ENCODE data around the gene XRCC5.

Gene XRCC5

GRCh38 chr2:216161967-216162366, 52.8 kb downstream of the XRCC5 start:
- no peak for DNase-seq

GRCh38 chr2:216163518-216163917, 54.4 kb downstream of the XRCC5 start:
- DNase-seq: no peak

- no peak for DNase-seq
These were observed 54.9 kb downstream of the XRCC5 start for GRCh38 chr2:216164087-216164486.

GRCh38 chr2:216164576-216164975, 55.4 kb downstream of the XRCC5 start:
- DNase-seq: no peak

- DNase-seq: no peak
These were observed 56.6 kb downstream of the XRCC5 start for GRCh38 chr2:216165711-216166110.

- no peak for DNase-seq
These were observed 59.9 kb downstream of the XRCC5 start for GRCh38 chr2:216169087-216169486.

- no peak for DNase-seq
These were observed 61.1 kb downstream of the XRCC5 start for GRCh38 chr2:216170076-216170763.

- no peak for DNase-seq
These were observed 61.9 kb downstream of the XRCC5 start for GRCh38 chr2:216171011-216171410.

- DNase-seq: no peak
These were observed 63.3 kb downstream of the XRCC5 start for GRCh38 chr2:216172493-216172892.

- no peak for DNase-seq
These were observed 69.9 kb downstream of the XRCC5 start for GRCh38 chr2:216179015-216179414.

- no peak for DNase-seq
These were observed 72.2 kb downstream of the XRCC5 start for GRCh38 chr2:216181351-216181750.

GRCh38 chr2:216181953-216182461, 72.9 kb downstream of the XRCC5 start:
- DNase-seq: no peak

GRCh38 chr2:216183462-216183861, 74.3 kb downstream of the XRCC5 start:
- no peak for DNase-seq

GRCh38 chr2:216188559-216188850, 79.4 kb downstream of the XRCC5 start:
- DNase-seq: no peak

- no peak for DNase-seq
These were observed 79.8 kb downstream of the XRCC5 start for GRCh38 chr2:216188956-216189355.

- DNase-seq: no peak
These were observed 80.3 kb downstream of the XRCC5 start for GRCh38 chr2:216189410-216189809.

GRCh38 chr2:216192181-216192580, 83.0 kb downstream of the XRCC5 start:
- no peak for DNase-seq

- DNase-seq: no peak
These were observed 83.8 kb downstream of the XRCC5 start for GRCh38 chr2:216192931-216193330.

GRCh38 chr2:216194013-216194412, 84.9 kb downstream of the XRCC5 start:
- no peak for DNase-seq

- no peak for DNase-seq
These were observed 85.4 kb downstream of the XRCC5 start for GRCh38 chr2:216194561-216194960.

GRCh38 chr2:216195565-216196029, 86.4 kb downstream of the XRCC5 start:
- DNase-seq: no peak

- no peak for DNase-seq
These were observed 92.7 kb downstream of the XRCC5 start for GRCh38 chr2:216201692-216202306.

- no peak for DNase-seq
These were observed 93.6 kb downstream of the XRCC5 start for GRCh38 chr2:216202626-216203250.

GRCh38 chr2:216205486-216205885, 96.3 kb downstream of the XRCC5 start:
- no peak for DNase-seq

All from SHP77 (cell line).